SK-N-SH (cell line): ENCODE data around the gene FERMT2. TPM values are rescaled to one million over a fixed set of nuclear protein-coding genes. Genes with fewer than 3 reads are reported as not detected.

ENCODE experiments used
- CTCF ChIA-PET: fragments of 300-600, 350-600 bp; formaldehyde crosslinking; extraction: SDS; loops from one replicate; lab custom pipeline; 2021; lab: Yijun Ruan, JAX
- POLR2A ChIA-PET: fragments of 350-600 bp; sonication (Branson Sonifier 250); formaldehyde crosslinking; extraction: SDS; loops from one replicate; lab custom pipeline; 2020; ENCODE audit warnings: antibody characterized with exemption, inconsistent platforms; lab: Yijun Ruan, JAX
- DNase-seq: peaks from one replicate; pipeline ENCODE4 v3.0.0; 2012
- H2AFZ ChIP-seq: fragments of 200-600 bp; sonication (generic); 2 replicates; pipeline ENCODE4 v1.8.1; 2016; ENCODE audit warnings: antibody characterized with exemption, mild to moderate bottlenecking, low read depth
- H3F3A ChIP-seq: fragments of 200-600 bp; sonication (generic); replicated peaks from 2 replicates; pipeline ENCODE3; 2016; ENCODE audit warnings: antibody characterized with exemption, mild to moderate bottlenecking; ENCODE audit not compliant: insufficient read depth
- H3K27ac ChIP-seq, 2 experiments: fragments of 200-500 bp in 1 of 2; fragments of 200-600 bp in 1 of 2; sonication (Bioruptor generic) in 1 of 2; sonication (generic), shearing (Covaris generic) in 1 of 2; 2 replicates each; pipeline versions ENCODE4 v1.5.1 to v1.6.1; 2014 to 2016; ENCODE audit warnings: low read depth in 2 of 2, inconsistent platforms in 1 of 2, low read length in 1 of 2, mild to moderate bottlenecking in 1 of 2, mixed read lengths in 1 of 2
- H3K27me3 ChIP-seq: fragments of 200-600 bp; sonication (generic), shearing (Covaris generic); 2 replicates; pipeline ENCODE4 v1.6.1; 2016; ENCODE audit warnings: mixed run types; ENCODE audit not compliant: insufficient read depth
- H3K36me3 ChIP-seq, 2 experiments: fragments of 200-500 bp in 1 of 2; fragments of 200-600 bp in 1 of 2; sonication (Bioruptor generic) in 1 of 2; sonication (generic) in 1 of 2; replicated peaks in 1 of 2; 2 replicates each; pipeline versions ENCODE3 to v1.5.1; 2014 to 2016; ENCODE audit warnings: low read length in 1 of 2, mild to moderate bottlenecking in 1 of 2; ENCODE audit not compliant: insufficient read depth in 2 of 2, control insufficient read depth in 1 of 2
- H3K4me1 ChIP-seq, 2 experiments: fragments of 200-500 bp in 1 of 2; fragments of 200-600 bp in 1 of 2; sonication (Bioruptor generic) in 1 of 2; sonication (generic), shearing (Covaris generic) in 1 of 2; 2 replicates each; pipeline versions ENCODE4 v1.5.1 to v1.6.1; 2014 to 2016; ENCODE audit warnings: low read depth in 1 of 2, low read length in 1 of 2, mixed run types in 1 of 2; ENCODE audit not compliant: insufficient read depth in 2 of 2, control insufficient read depth in 1 of 2
- H3K4me2 ChIP-seq: fragments of 200-600 bp; sonication (generic), shearing (Covaris generic); 2 replicates; pipeline ENCODE4 v1.6.1; 2017; ENCODE audit warnings: mixed run types
- H3K4me3 ChIP-seq, 2 experiments: fragments of 200-500 bp in 1 of 2; fragments of 200-600 bp in 1 of 2; sonication (Bioruptor generic) in 1 of 2; sonication (generic), shearing (Covaris generic) in 1 of 2; 2 replicates each; pipeline versions ENCODE4 v1.5.1 to v1.8.1; 2014 to 2016; ENCODE audit warnings: low read depth in 2 of 2, inconsistent platforms in 1 of 2, low read length in 1 of 2, mild to moderate bottlenecking in 1 of 2, mixed read lengths in 1 of 2, moderate library complexity in 1 of 2
- H3K79me2 ChIP-seq: fragments of 200-600 bp; sonication (generic); 2 replicates; pipeline ENCODE4 v1.8.1; 2017; ENCODE audit warnings: mild to moderate bottlenecking; ENCODE audit not compliant: insufficient read depth
- H3K9ac ChIP-seq: fragments of 200-600 bp; sonication (generic); 2 replicates; pipeline ENCODE4 v1.6.1; 2017; ENCODE audit warnings: mixed run types
- H3K9me2 ChIP-seq: fragments of 200-600 bp; sonication (generic); 2 replicates; pipeline ENCODE4 v1.6.1; 2017; ENCODE audit warnings: mixed run types
- H3K9me3 ChIP-seq: fragments of 200-600 bp; sonication (generic); 2 replicates; pipeline ENCODE4 v1.6.1; 2017; ENCODE audit warnings: mixed run types, mild to moderate bottlenecking, moderate library complexity
- H4K20me1 ChIP-seq: fragments of 200-600 bp; sonication (generic); 2 replicates; pipeline ENCODE4 v1.6.1; 2017; ENCODE audit warnings: mild to moderate bottlenecking, mixed run types; ENCODE audit not compliant: insufficient read depth
- CHD2 ChIP-seq: fragments of 150-350 bp; IDR thresholded peaks from 2 replicates; pipeline ENCODE4 v1.6.1; 2018; ENCODE audit warnings: low read length; ENCODE audit not compliant: partially characterized antibody
- ELF1 ChIP-seq: IDR thresholded peaks from 2 replicates; pipeline ENCODE4 v1.4.0; 2012
- FOSL2 ChIP-seq: IDR thresholded peaks from 2 replicates; pipeline ENCODE4 v1.4.0; 2012; ENCODE audit warnings: low read depth, mild to moderate bottlenecking, moderate library complexity, borderline replicate concordance
- FOXJ3 ChIP-seq: sonication (generic); formaldehyde crosslinking; IDR thresholded peaks from 2 replicates; pipeline ENCODE4 v1.5.1; 2020; ENCODE audit warnings: mild to moderate bottlenecking, missing genetic modification reagents
- GATA2 ChIP-seq: sonication (generic); formaldehyde crosslinking; IDR thresholded peaks from 2 replicates; pipeline ENCODE4 v1.5.0; 2020; ENCODE audit warnings: mild to moderate bottlenecking, missing genetic modification reagents
- JUND ChIP-seq: IDR thresholded peaks from 2 replicates; pipeline ENCODE4 v1.4.0; 2012
- MEF2A ChIP-seq: IDR thresholded peaks from 2 replicates; pipeline ENCODE4 v1.4.0; 2012; ENCODE audit warnings: low read depth, borderline replicate concordance
- NRF1 ChIP-seq: IDR thresholded peaks from 2 replicates; pipeline ENCODE4 v1.6.1; 2012; ENCODE audit warnings: low read depth, mild to moderate bottlenecking, low read length
- RAD21 ChIP-seq: IDR thresholded peaks from 2 replicates; pipeline ENCODE4 v1.6.1; 2012; ENCODE audit warnings: mild to moderate bottlenecking, low read length
- RCOR1 ChIP-seq: fragments of 150-350 bp; IDR thresholded peaks from 2 replicates; pipeline ENCODE4 v1.6.1; 2017; ENCODE audit warnings: antibody characterized with exemption, low read length
- YY1 ChIP-seq: IDR thresholded peaks from 2 replicates; pipeline ENCODE4 v1.4.0; 2012; ENCODE audit warnings: low read depth, mild to moderate bottlenecking
- WGBS: methylation state at CpG from one replicate; pipeline ENCODE4 v1.1.6; 2017; ENCODE audit warnings: low lambda C conversion rate; 5-methylcytosine and 5-hydroxymethylcytosine counted together
- polyA plus RNA-seq, 3 experiments: library from polyadenylated mRNA; depleted of rRNA; stranded (reverse); fragments of >200 nt; gene quantifications; 2 replicates each; pipeline ENCODE4 v1.2.3, GENCODE V29; 2012
- TF ChIP-seq, protein P1 (sequence below): IDR thresholded peaks from 2 replicates; pipeline ENCODE4 v1.6.1; 2012; ENCODE audit warnings: mild to moderate bottlenecking, low read depth, low read length, moderate library complexity

The FERMT2 gene
- polyA plus RNA-seq, 1 of the 3 experiments (the other 2 are of a cell fraction): 40.1 TPM

- TF ChIP-seq, protein P1, sequence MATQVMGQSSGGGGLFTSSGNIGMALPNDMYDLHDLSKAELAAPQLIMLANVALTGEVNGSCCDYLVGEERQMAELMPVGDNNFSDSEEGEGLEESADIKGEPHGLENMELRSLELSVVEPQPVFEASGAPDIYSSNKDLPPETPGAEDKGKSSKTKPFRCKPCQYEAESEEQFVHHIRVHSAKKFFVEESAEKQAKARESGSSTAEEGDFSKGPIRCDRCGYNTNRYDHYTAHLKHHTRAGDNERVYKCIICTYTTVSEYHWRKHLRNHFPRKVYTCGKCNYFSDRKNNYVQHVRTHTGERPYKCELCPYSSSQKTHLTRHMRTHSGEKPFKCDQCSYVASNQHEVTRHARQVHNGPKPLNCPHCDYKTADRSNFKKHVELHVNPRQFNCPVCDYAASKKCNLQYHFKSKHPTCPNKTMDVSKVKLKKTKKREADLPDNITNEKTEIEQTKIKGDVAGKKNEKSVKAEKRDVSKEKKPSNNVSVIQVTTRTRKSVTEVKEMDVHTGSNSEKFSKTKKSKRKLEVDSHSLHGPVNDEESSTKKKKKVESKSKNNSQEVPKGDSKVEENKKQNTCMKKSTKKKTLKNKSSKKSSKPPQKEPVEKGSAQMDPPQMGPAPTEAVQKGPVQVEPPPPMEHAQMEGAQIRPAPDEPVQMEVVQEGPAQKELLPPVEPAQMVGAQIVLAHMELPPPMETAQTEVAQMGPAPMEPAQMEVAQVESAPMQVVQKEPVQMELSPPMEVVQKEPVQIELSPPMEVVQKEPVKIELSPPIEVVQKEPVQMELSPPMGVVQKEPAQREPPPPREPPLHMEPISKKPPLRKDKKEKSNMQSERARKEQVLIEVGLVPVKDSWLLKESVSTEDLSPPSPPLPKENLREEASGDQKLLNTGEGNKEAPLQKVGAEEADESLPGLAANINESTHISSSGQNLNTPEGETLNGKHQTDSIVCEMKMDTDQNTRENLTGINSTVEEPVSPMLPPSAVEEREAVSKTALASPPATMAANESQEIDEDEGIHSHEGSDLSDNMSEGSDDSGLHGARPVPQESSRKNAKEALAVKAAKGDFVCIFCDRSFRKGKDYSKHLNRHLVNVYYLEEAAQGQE: no peak
- TF ChIP-seq YY1 (no peak), ELF1 (no peak), RCOR1 (no peak), FOXJ3 (no peak), RAD21 (no peak), MEF2A (peak; percentile 68; the same call in 1 of the 2 replicates)
Observed at GRCh38 chr14:52906141-52906601, 44.7 kb downstream of the FERMT2 start (continued).

DNA sequence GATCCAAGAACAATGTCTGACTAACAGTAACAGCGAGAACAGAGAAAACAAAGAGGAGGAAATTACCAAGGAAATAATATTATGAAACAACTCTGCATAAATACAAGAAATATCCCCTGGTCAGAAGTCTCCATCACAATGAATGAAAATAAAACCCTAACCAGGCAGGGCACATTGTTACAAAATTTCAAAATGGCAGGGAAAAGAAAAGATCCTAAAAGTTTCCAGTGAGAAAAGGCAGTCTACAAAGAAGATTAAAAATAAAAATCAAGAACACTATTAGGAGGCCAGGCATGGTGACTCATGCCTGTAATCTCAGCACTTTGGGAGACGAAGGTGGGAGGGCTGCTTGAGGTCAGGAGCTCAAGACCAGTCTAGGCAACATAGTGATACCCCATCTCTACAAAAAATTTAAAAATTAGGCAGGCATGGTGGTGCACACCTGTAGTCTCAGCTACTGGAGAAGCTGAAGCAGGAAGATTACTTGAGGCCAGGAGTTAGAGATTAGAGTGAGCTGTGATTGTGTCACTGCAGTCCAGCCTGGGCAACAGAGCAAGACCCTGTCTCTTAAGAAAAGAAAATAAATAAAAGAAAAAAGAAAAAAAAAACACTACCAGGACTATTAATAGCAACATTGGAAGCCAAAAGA, 47.8 kb downstream of the FERMT2 start:
- Histone ChIP-seq H3K4me1 (peaks cover 3 to 35% of the 10 kb centered on the region in 2 experiments; a peak in 3 of 4 replicates), H4K20me1 (peaks cover 15% of the 10 kb centered on the region), H3K4me3 (no peak overlapping the region), H3K9me3 (no peaks in the 10 kb centered on the region), H3K79me2 (peaks cover 99% of the 10 kb centered on the region), H3K27me3 (no peaks in the 10 kb centered on the region), H3F3A (peaks cover 62% of the 10 kb centered on the region), H3K9ac (peak overlapping the region; percentile 13; the same call in 1 of the 2 replicates), H3K9me2 (no peaks in the 10 kb centered on the region), H3K27ac (peak overlapping the region in 1 of 2 experiments; percentile 94; a peak in 2 of 4 replicates), H3K36me3 (peaks cover 0 to 30% of the 10 kb centered on the region in 2 experiments), H2AFZ (no peak overlapping the region), H3K4me2 (peak overlapping the region; percentile 18; the same call in 1 of the 2 replicates)
- WGBS: 32% methylated on average over 2 of the region's 2 CpGs
- no peak for DNase-seq
- TF ChIP-seq GATA2 (no peak), CHD2 (no peak), JUND (peak; percentile 56; the same call in 1 of the 2 replicates), NRF1 (no peak), FOSL2 (peak; percentile 52; the same call in 1 of the 2 replicates)
- ChIA-PET POLR2A (no interaction called here), CTCF (no interaction called here)
